K562 (cell line): Measurements from ENCODE around the gene CSF2RB.
"Not testable (repeated sequence)": the region's sequence is repeated elsewhere in the genome, so short reads cannot be mapped to it uniquely, and the experiment has no call there.

ENCODE experiments used
- CTCF ChIP-seq, 3 experiments: IDR thresholded peaks in 2 of 3; conservative IDR thresholded peaks in 1 of 3; 2 replicates each; pipeline ENCODE4 v1.5.1; 2011 to 2012; ENCODE audit warnings: low read length in 3 of 3, mild to moderate bottlenecking in 3 of 3, control low read depth in 2 of 3, improper control_type of control experiment in 1 of 3, inconsistent platforms in 1 of 3, low read depth in 1 of 3, mixed read lengths in 1 of 3, moderate library complexity in 1 of 3; ENCODE audit not compliant: insufficient read depth in 2 of 3
- HDAC3 ChIP-seq: fragments of 450-650 bp; IDR thresholded peaks from 2 replicates; pipeline ENCODE4 v1.6.1; 2018; ENCODE audit warnings: borderline replicate concordance, mild to moderate bottlenecking, moderate library complexity; ENCODE audit not compliant: partially characterized antibody
- POLR3A ChIP-seq: IDR thresholded peaks from 2 replicates; pipeline ENCODE4 v1.6.1; 2011; ENCODE audit warnings: borderline replicate concordance, mild to moderate bottlenecking, moderate library complexity; ENCODE audit not compliant: insufficient read length, insufficient read depth; ENCODE audit errors: extremely low read depth
- ZNF395 ChIP-seq: fragments of 200-800 bp; sonication (Bioruptor generic); IDR thresholded peaks from 2 replicates; pipeline ENCODE4 v1.6.1; 2017; ENCODE audit warnings: missing genetic modification characterization, missing compliant biosample characterization

- TF ChIP-seq POLR3A; ZNF395; HDAC3; CTCF (IDR thresholded peaks at IDR 0.05 in 2 of 3, conservative IDR thresholded peaks at IDR 0.05 in 1 of 3; ENCODE audit: insufficient read depth in 2 of 3, low read depth in 1 of 3, low read length in 3 of 3): not testable (repeated sequence)
Observed at GRCh38 chr22:36989012-36989411, 75.6 kb downstream of the CSF2RB start.
